H1 (cell line): ENCODE measurements around the gene PLK3. TPM values are rescaled to one million over a fixed set of nuclear protein-coding genes. Genes with fewer than 3 reads are reported as not detected.

Experiments used
- CTCF ChIA-PET: fragments of 300-600 bp; sonication (Branson Sonifier 250); formaldehyde crosslinking; loops from one replicate; lab custom pipeline; 2021; ENCODE audit not compliant: partially characterized antibody; lab: Charles Lee
- POLR2A ChIA-PET: fragments of 300-600 bp; sonication (Branson Sonifier 250); formaldehyde crosslinking; loops from one replicate; lab custom pipeline; 2021; ENCODE audit warnings: inconsistent platforms; ENCODE audit not compliant: partially characterized antibody; lab: Charles Lee
- DNase-seq, 2 experiments: peaks; one replicate each; pipeline versions ENCODE4 v3.0.0 to v3.0.0-alpha.2; 2010 to 2022; ENCODE audit warnings: low spot score in 2 of 2, low read depth in 1 of 2, mixed read lengths in 1 of 2
- FAIRE-seq: peaks from 2 replicates; lab custom pipeline; 2011; peaks lifted over from hg19 to GRCh38; lab: Jason Lieb, UNC
- H2AFZ ChIP-seq: 2 replicates; pipeline ENCODE4 v1.8.1; 2012; ENCODE audit warnings: low read length, inconsistent platforms
- H2AK5ac ChIP-seq: 2 replicates; pipeline ENCODE4 v1.6.1; 2013; ENCODE audit warnings: low read depth, low read length
- H2BK120ac ChIP-seq: replicated peaks from 2 replicates; pipeline ENCODE3; 2013; ENCODE audit warnings: low read depth, low read length, inconsistent platforms
- H2BK12ac ChIP-seq: 2 replicates; pipeline ENCODE4 v1.6.1; 2013; ENCODE audit warnings: low read depth, low read length
- H2BK15ac ChIP-seq: 2 replicates; pipeline ENCODE4 v1.6.1; 2013; ENCODE audit warnings: low read length
- H2BK20ac ChIP-seq: 2 replicates; pipeline ENCODE4 v1.6.1; 2013; ENCODE audit warnings: low read length
- H2BK5ac ChIP-seq: 2 replicates; pipeline ENCODE4 v1.6.1; 2013; ENCODE audit warnings: low read depth, low read length
- H3K14ac ChIP-seq: 2 replicates; pipeline ENCODE4 v1.6.1; 2013; ENCODE audit warnings: inconsistent platforms; ENCODE audit not compliant: insufficient read length
- H3K18ac ChIP-seq: 2 replicates; pipeline ENCODE4 v1.6.1; 2013; ENCODE audit warnings: low read length; ENCODE audit errors: extremely low read depth
- H3K23ac ChIP-seq: 2 replicates; pipeline ENCODE4 v1.6.1; 2013; ENCODE audit warnings: inconsistent platforms; ENCODE audit not compliant: insufficient read length
- H3K23me2 ChIP-seq: 2 replicates; pipeline ENCODE4 v1.6.1; 2013; ENCODE audit warnings: low read depth, low read length
- H3K27ac ChIP-seq: 2 replicates; pipeline ENCODE4 v1.6.1; 2011; ENCODE audit warnings: low read depth, low read length, inconsistent platforms
- H3K27me3 ChIP-seq, 4 experiments: replicated peaks in 1 of 4; 1 replicate in 1 of 4; 2 replicates in 3 of 4; pipeline versions ENCODE4 v1.6.1 to v1.8.1; 2011 to 2013; ENCODE audit warnings: low read length in 3 of 4, mild to moderate bottlenecking in 3 of 4, inconsistent platforms in 2 of 4, mixed read lengths in 2 of 4, moderate library complexity in 1 of 4; ENCODE audit not compliant: control insufficient read depth in 3 of 4, insufficient read depth in 3 of 4; ENCODE audit errors: extremely low read depth in 1 of 4
- H3K36me3 ChIP-seq, 4 experiments: 2 replicates each; pipeline versions ENCODE4 v1.6.1 to v1.8.1; 2011 to 2013; ENCODE audit warnings: mild to moderate bottlenecking in 4 of 4, low read length in 3 of 4, moderate library complexity in 2 of 4, control low read depth in 1 of 4, inconsistent platforms in 1 of 4; ENCODE audit not compliant: insufficient read depth in 4 of 4, control insufficient read depth in 2 of 4
- H3K4ac ChIP-seq: replicated peaks from 2 replicates; pipeline ENCODE3; 2013; ENCODE audit warnings: low read length, low read depth, mixed read lengths, inconsistent platforms; ENCODE audit not compliant: insufficient read length
- H3K4me1 ChIP-seq, 4 experiments: replicated peaks in 1 of 4; 1 replicate in 1 of 4; 2 replicates in 3 of 4; pipeline versions ENCODE4 v1.6.1 to v1.8.1; 2011 to 2013; ENCODE audit warnings: low read length in 3 of 4, inconsistent platforms in 2 of 4, mixed read lengths in 1 of 4; ENCODE audit not compliant: insufficient read depth in 4 of 4, control insufficient read depth in 3 of 4
- H3K4me2 ChIP-seq, 2 experiments: 2 replicates each; pipeline versions ENCODE4 v1.6.1 to v1.8.1; 2011 to 2013; ENCODE audit warnings: low read depth in 2 of 2, low read length in 2 of 2, control low read depth in 1 of 2, inconsistent platforms in 1 of 2, mild to moderate bottlenecking in 1 of 2; ENCODE audit not compliant: insufficient read depth in 1 of 2
- H3K4me3 ChIP-seq, 4 experiments: fragments of 200-600, 300-600 bp in 1 of 4; sonication (generic), shearing (Covaris generic), sonication (Bioruptor Twin) in 1 of 4; 2 replicates each; pipeline versions ENCODE4 v1.5.1 to v1.8.1; 2011 to 2016; ENCODE audit warnings: low read length in 4 of 4, low read depth in 3 of 4, control low read depth in 2 of 4, inconsistent platforms in 2 of 4, mild to moderate bottlenecking in 2 of 4, mixed read lengths in 1 of 4, moderate library complexity in 1 of 4; ENCODE audit not compliant: insufficient read depth in 2 of 4; ENCODE audit errors: extremely low read depth in 1 of 4
- H3K56ac ChIP-seq: replicated peaks from 2 replicates; pipeline ENCODE3; 2013; ENCODE audit warnings: low read depth, mild to moderate bottlenecking, mixed read lengths, low read length, inconsistent platforms; ENCODE audit not compliant: insufficient read length
- H3K79me1 ChIP-seq: 2 replicates; pipeline ENCODE4 v1.6.1; 2013; ENCODE audit warnings: low read depth, low read length, control low read depth
- H3K79me2 ChIP-seq, 2 experiments: 2 replicates each; pipeline versions ENCODE4 v1.6.1 to v1.8.1; 2012 to 2013; ENCODE audit warnings: low read length in 2 of 2, mild to moderate bottlenecking in 2 of 2, inconsistent platforms in 1 of 2; ENCODE audit not compliant: insufficient read depth in 2 of 2, control insufficient read depth in 1 of 2
- H3K9ac ChIP-seq, 4 experiments: replicated peaks in 1 of 4; 1 replicate in 1 of 4; 2 replicates in 3 of 4; pipeline versions ENCODE4 v1.6.1 to v1.8.1; 2011 to 2013; ENCODE audit warnings: low read depth in 3 of 4, low read length in 3 of 4, control low read depth in 2 of 4, mild to moderate bottlenecking in 2 of 4, moderate library complexity in 2 of 4, inconsistent platforms in 1 of 4; ENCODE audit errors: extremely low read depth in 1 of 4
- H3K9me3 ChIP-seq, 2 experiments: 2 replicates each; pipeline versions ENCODE4 v1.6.1 to v1.8.1; 2012 to 2013; ENCODE audit warnings: mild to moderate bottlenecking in 2 of 2, moderate library complexity in 2 of 2, control low read depth in 1 of 2, inconsistent platforms in 1 of 2, low read depth in 1 of 2, low read length in 1 of 2, mixed read lengths in 1 of 2; ENCODE audit not compliant: insufficient read depth in 2 of 2
- H4K20me1 ChIP-seq, 2 experiments: replicated peaks in 1 of 2; 2 replicates each; pipeline versions ENCODE3 to v1.8.1; 2011 to 2013; ENCODE audit warnings: inconsistent platforms in 2 of 2, low read length in 2 of 2, mild to moderate bottlenecking in 1 of 2; ENCODE audit not compliant: insufficient read depth in 2 of 2, control insufficient read depth in 1 of 2
- H4K5ac ChIP-seq: 2 replicates; pipeline ENCODE4 v1.6.1; 2013; ENCODE audit warnings: low read length, low read depth, mixed read lengths, inconsistent platforms; ENCODE audit not compliant: insufficient read length
- H4K8ac ChIP-seq: 2 replicates; pipeline ENCODE4 v1.8.0; 2013; ENCODE audit warnings: mild to moderate bottlenecking, moderate library complexity, low read length, inconsistent platforms; ENCODE audit not compliant: insufficient read depth; ENCODE audit errors: extremely low read depth
- H4K91ac ChIP-seq: replicated peaks from 2 replicates; pipeline ENCODE3; 2013; ENCODE audit warnings: low read length, mixed read lengths, inconsistent platforms; ENCODE audit not compliant: insufficient read length
- PHF8 ChIP-seq: fragments of 200-600 bp; sonication (generic); conservative IDR thresholded peaks from 2 replicates; pipeline ENCODE4 v1.7.1; 2012; ENCODE audit warnings: low read depth, mild to moderate bottlenecking, inconsistent platforms, low read length, moderate library complexity
- SIX5 ChIP-seq: IDR thresholded peaks from 2 replicates; pipeline ENCODE4 v1.6.1; 2011; ENCODE audit warnings: mild to moderate bottlenecking, low read depth, low read length
- WGBS, 2 experiments: shearing (Covaris generic) in 1 of 2; methylation state at CpG; one replicate each; pipeline versions ENCODE4 v1.1.6 to v1.1.7; 2013 to 2015; ENCODE audit warnings: low lambda C conversion rate in 2 of 2, mixed read lengths in 2 of 2, inconsistent platforms in 1 of 2, low coverage in 1 of 2, missing lambda C conversion rate in 1 of 2; ENCODE audit not compliant: insufficient replicate concordance in 2 of 2, insufficient coverage in 1 of 2, insufficient read length in 1 of 2; ENCODE audit errors: extremely low coverage in 1 of 2, missing lambda C conversion rate in 1 of 2; 5-methylcytosine and 5-hydroxymethylcytosine counted together
- polyA plus RNA-seq, 7 experiments: library from polyadenylated mRNA; depleted of rRNA in 3 of 7; stranded (reverse) in 5 of 7; unstranded in 2 of 7; fragments of >200 nt in 5 of 7; fragments of 200-250 nt in 2 of 7; gene quantifications; 1 replicate in 5 of 7; 2 replicates in 1 of 7; 4 replicates in 1 of 7; pipeline versions ENCODE4 v1.2.1 to v1.2.3, GENCODE V29; 2011 to 2013; ENCODE audit warnings: missing spikeins in 2 of 7, mixed read lengths in 2 of 7
- total RNA-seq: library from RNA; stranded (reverse); fragmentation: NEBNext Ultra II Directional; extraction: Animal tissue kit (Norgen Biotek cat#: 25700); gene quantifications from 2 replicates; pipeline ENCODE4 v1.2.1, GENCODE V29; 2021

PLK3 gene
- total and polyA plus RNA-seq, 2 of the 8 experiments (the other 6 are each of a cell fraction or from before 2014, with no cell fraction given), result 7.9 to 12.3 TPM

DNA sequence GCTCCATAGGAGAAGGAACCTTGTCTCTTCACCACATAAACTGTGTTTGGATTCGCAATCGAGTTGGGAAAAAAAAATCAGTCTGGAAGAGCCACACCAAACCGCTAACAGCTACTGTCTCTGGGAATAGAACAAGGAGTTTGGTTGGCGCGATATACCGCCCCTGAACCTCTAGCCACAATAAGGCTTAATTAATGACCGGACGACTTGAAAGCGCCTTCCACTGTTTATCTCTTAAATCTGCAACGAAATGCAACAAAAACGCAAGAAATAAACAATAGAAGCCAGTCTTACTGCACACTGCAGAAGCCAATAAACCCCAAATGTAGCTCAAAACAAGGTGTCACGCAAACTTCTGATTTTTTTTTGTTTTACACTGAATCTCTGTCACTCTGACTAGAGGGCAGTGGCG lies 19.0 kb downstream of the PLK3 start:
- H3K9ac ChIP-seq, result peak overlapping the region in 1 of 4 experiments; percentile 25; a peak in 1 of 7 replicates
- no peak for DNase-seq

More for the DNA sequence above, 19.0 kb downstream of the PLK3 start:
- H4K5ac ChIP-seq, result no peak overlapping the region
- no peak overlapping the region for H3K56ac ChIP-seq
- peak overlapping the region; percentile 79; the same call in 1 of the 2 replicates for H3K18ac ChIP-seq
- POLR2A ChIA-PET, result interaction anchor here (0.6 to 16.6 kb wide), 65 partner anchors 11 to 1737 kb away, joined by 3 to 547 read pairs (median 4); partner anchors contain the start of genes BEST4, BTBD19, CCDC163 and DYNLT4
- no peaks in the 10 kb centered on the region for H3K9me3 ChIP-seq
- H2BK120ac ChIP-seq, result peak overlapping the region; percentile 73
- H2AK5ac ChIP-seq, result no peak overlapping the region
- TF ChIP-seq SIX5, result no peak
- peak; percentile 32; the same call in 1 of the 2 replicates for TF ChIP-seq PHF8
- H3K4me1 ChIP-seq, result peaks cover 2 to 5% (median 3%) of the 10 kb centered on the region in 4 experiments; a peak in 5 of 7 replicates
- H3K4me3 ChIP-seq, result peak overlapping the region; percentile 19 to 49 (median 41); a peak in 7 of 8 replicates
- H3K27ac ChIP-seq, result 0 out of 2 replicates have a peak overlapping the region, but pooled peaks have one; percentile 100
- H2AFZ ChIP-seq, result no peak overlapping the region
- FAIRE-seq, result no peak
- no peak overlapping the region for H3K14ac ChIP-seq
- no peak overlapping the region for H3K23ac ChIP-seq
- no peak overlapping the region for H2BK15ac ChIP-seq
- no peak overlapping the region for H4K91ac ChIP-seq
- H3K36me3 ChIP-seq, result no peaks in the 10 kb centered on the region
- H3K79me1 ChIP-seq, result no peaks in the 10 kb centered on the region
- no peak overlapping the region for H2BK20ac ChIP-seq
- no peaks in the 10 kb centered on the region; a peak in 2 of 7 replicates for H3K27me3 ChIP-seq
- H2BK12ac ChIP-seq, result peak overlapping the region; percentile 60; the same call in 1 of the 2 replicates
- peak overlapping the region; percentile 61 to 66 for H3K4me2 ChIP-seq
- 0 out of 2 replicates have a peak overlapping the region, but pooled peaks have one; percentile 54 for H2BK5ac ChIP-seq
- CTCF ChIA-PET, result interaction anchor here (0.7 to 5.3 kb wide), 19 partner anchors 10 to 193 kb away, joined by 3 to 25 read pairs (median 6); partner anchors contain the start of genes BEST4, BTBD19, DYNLT4 and HECTD3
- H3K4ac ChIP-seq, result no peak overlapping the region
- no peak overlapping the region for H4K8ac ChIP-seq
- WGBS, 2 experiments, result 26% methylated on average over 13 of the region's 13 CpGs; no CpG with 5 or more reads in 1 of the 2 experiments
- peaks cover 7% of the 10 kb centered on the region for H3K23me2 ChIP-seq
- no peaks in the 10 kb centered on the region for H3K79me2 ChIP-seq
- no peaks in the 10 kb centered on the region for H4K20me1 ChIP-seq
